Vagina (tissue), 2 donors: ENCODE data around the gene PAIP2B.

ENCODE experiments used
- CTCF ChIP-seq, 3 experiments: fragments of 450-650 bp in 2 of 3; fragments of 200-600 bp in 1 of 3; sonication (generic) in 1 of 3; IDR thresholded peaks; one replicate each; pipeline ENCODE4 v1.5.1; 2017 to 2019; ENCODE audit warnings: antibody characterized with exemption in 3 of 3, mild to moderate bottlenecking in 2 of 3, moderate library complexity in 2 of 3
- POLR2A ChIP-seq, 2 donors: fragments of 450-650 bp; IDR thresholded peaks; one replicate each; pipeline ENCODE4 v1.6.1; 2017; ENCODE audit warnings: antibody characterized with exemption in 2 of 2, mild to moderate bottlenecking in 2 of 2, moderate library complexity in 2 of 2
- POLR2AphosphoS5 ChIP-seq, 2 donors: sonication (generic); formaldehyde crosslinking; IDR thresholded peaks; one replicate each; pipeline ENCODE4 v1.9.0; 2017; ENCODE audit warnings: antibody characterized with exemption in 2 of 2, mild to moderate bottlenecking in 2 of 2, low read depth in 1 of 2; ENCODE audit not compliant: insufficient read depth in 1 of 2

GRCh38 chr2:71153585-71154224 is 73.2 kb downstream of the PAIP2B start:
- TF ChIP-seq CTCF (IDR thresholded peaks at IDR 0.05) (no peak), POLR2AphosphoS5 (IDR thresholded peaks at IDR 0.05; ENCODE audit: insufficient read depth in 1 of 2, low read depth in 1 of 2) (no peak), POLR2A (IDR thresholded peaks at IDR 0.05) (no peak)
